ENCODE measurements around the gene TRIM29.

Gene TRIM29

DNA sequence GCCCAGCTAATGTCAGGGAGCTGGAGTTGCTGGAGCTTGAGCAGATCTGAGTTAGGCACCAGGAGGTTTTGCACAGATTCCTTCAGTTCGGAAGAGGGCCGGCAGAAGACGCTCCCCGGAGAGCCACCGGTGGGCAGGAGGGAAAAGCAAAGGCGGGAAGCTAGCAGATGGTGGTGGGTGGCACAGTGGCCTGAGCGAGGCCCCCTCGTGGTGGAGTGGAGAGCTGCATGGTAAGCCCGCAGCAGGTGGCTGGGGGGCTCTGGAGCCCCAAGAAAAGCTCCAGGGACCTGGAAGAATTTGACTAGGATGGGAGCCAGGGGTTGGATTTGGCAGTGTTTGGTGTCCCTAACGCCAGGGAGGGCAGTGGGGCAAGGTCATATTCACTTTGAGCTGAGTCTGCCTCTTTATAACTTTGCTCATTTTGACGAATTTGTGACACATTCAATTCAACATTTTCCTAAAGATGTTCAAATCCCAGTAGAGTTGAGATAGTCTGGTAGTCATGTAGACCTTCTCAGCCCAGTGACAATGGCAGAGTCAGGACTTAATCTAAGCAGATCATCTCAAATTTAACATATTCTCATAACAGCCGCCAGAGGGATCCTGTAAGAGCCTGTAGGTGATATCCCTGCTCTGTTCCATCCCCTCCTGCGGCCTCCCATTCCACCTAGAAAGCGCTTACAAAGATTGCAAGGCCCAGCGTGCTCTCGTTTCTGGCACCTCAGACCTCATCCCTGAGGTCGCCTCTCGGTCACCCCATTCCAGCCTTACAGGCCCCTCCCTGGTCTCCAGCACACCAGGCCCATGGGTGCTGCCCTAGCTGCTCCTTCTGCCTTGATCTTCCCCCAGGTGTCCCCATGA is 57.9 kb downstream of the TRIM29 start:
- H3K4me1 ChIP-seq (ENCODE audit: control insufficient read depth, insufficient read depth, low read length), result peaks cover 9% of the 10 kb centered on the region
- H3K4me3 ChIP-seq (ENCODE audit: insufficient read depth, low read depth, low read length), result no peak overlapping the region
- H3K36me3 ChIP-seq (ENCODE audit: control insufficient read depth, insufficient read depth, low read length), result no peaks in the 10 kb centered on the region
- H3K27me3 ChIP-seq (ENCODE audit: control insufficient read depth, insufficient read depth, low read length, poor library complexity, severe bottlenecking), result no peaks in the 10 kb centered on the region
- no peaks in the 10 kb centered on the region for H3K9me3 ChIP-seq (ENCODE audit: control insufficient read depth, low read length)
- 64 to 65% methylated on average over 17 to 18 of the region's 18 CpGs for WGBS, 2 experiments
- H3K27ac ChIP-seq (ENCODE audit: insufficient read depth, low read depth, low read length, poor library complexity, severe bottlenecking), result no peak overlapping the region

DNA sequence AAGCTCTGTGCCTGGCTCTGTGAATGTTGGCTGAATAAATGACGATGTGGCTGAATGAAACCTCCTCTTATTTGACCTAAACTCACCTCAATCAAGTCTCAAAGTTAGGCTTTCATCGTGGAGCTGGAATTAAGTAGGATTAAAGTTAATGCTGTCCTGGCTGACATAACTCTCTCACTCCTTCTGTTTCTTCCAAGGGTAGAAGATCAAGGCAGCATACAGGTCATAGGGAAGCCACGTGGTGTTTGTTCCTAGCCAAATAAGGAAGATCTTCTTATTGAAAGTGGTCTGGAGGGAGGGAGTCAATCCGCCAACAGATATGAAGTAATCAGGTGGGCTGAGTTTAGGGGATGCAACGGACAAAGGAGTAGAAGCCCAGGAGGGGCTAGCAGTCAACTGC is 59.5 kb downstream of the TRIM29 start:
- Histone ChIP-seq H3K9me3 (ENCODE audit: control insufficient read depth, low read length) (no peaks in the 10 kb centered on the region), H3K27me3 (ENCODE audit: control insufficient read depth, insufficient read depth, low read length, poor library complexity, severe bottlenecking) (no peaks in the 10 kb centered on the region), H3K27ac (ENCODE audit: insufficient read depth, low read depth, low read length, poor library complexity, severe bottlenecking) (no peak overlapping the region), H3K4me3 (ENCODE audit: insufficient read depth, low read depth, low read length) (no peak overlapping the region), H3K4me1 (ENCODE audit: control insufficient read depth, insufficient read depth, low read length) (peaks cover 9% of the 10 kb centered on the region), H3K36me3 (ENCODE audit: control insufficient read depth, insufficient read depth, low read length) (no peaks in the 10 kb centered on the region)
- WGBS, 2 experiments, result 83 to 89% methylated on average over 5 of the region's 5 CpGs

DNA sequence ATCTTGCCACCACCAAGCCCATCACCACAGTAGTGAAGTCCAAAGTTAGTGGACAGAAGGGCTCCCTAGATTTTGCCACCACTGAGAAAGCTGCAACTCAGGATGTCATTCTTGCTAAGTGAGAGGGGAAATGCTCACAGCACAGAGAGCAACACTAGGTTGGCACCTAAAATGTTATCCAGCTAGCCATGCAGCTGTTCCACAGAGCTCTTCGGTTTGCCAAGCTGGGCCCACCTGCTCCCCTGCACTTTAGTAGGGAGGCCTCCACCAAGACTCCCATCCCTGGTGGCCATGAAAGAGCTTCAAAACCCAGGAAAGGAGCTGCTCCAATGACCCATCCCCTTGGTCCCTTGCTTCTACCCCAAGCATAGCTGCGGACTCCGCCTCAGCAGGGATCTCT is 63.8 kb downstream of the TRIM29 start:
- Histone ChIP-seq H3K36me3 (ENCODE audit: control insufficient read depth, insufficient read depth, low read length) (no peaks in the 10 kb centered on the region), H3K9me3 (ENCODE audit: control insufficient read depth, low read length) (no peaks in the 10 kb centered on the region), H3K27me3 (ENCODE audit: control insufficient read depth, insufficient read depth, low read length, poor library complexity, severe bottlenecking) (no peaks in the 10 kb centered on the region), H3K4me3 (ENCODE audit: insufficient read depth, low read depth, low read length) (no peak overlapping the region), H3K4me1 (ENCODE audit: control insufficient read depth, insufficient read depth, low read length) (peaks cover 9% of the 10 kb centered on the region), H3K27ac (ENCODE audit: insufficient read depth, low read depth, low read length, poor library complexity, severe bottlenecking) (no peak overlapping the region)
- WGBS, 2 experiments, result 91 to 96% methylated on average over 3 of the region's 3 CpGs

DNA sequence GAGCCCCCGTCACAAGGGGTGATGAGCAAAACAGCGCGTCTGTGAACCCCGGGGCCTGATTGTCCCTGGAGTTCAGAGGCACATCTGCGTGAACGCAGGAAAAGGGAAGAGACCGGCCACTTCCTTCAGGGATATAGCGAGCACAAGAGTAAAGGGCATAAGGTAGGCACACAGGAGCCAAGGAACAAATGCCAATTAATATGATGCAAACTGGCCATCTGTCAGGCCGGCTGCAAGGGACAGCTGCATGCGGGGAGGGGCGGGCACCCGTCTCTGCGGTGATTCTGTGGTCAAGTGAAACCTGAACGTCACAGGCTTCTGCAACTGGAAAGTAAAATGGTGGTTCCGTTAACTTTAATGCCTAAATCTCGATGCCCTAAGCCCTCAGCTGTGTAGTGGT is 64.7 kb downstream of the TRIM29 start:
- 93% methylated on average over 16 of the region's 16 CpGs for WGBS, 2 experiments
- no peak overlapping the region for H3K4me3 ChIP-seq (ENCODE audit: insufficient read depth, low read depth, low read length)
- no peaks in the 10 kb centered on the region for H3K27me3 ChIP-seq (ENCODE audit: control insufficient read depth, insufficient read depth, low read length, poor library complexity, severe bottlenecking)
- H3K9me3 ChIP-seq (ENCODE audit: control insufficient read depth, low read length), result no peaks in the 10 kb centered on the region
- H3K27ac ChIP-seq (ENCODE audit: insufficient read depth, low read depth, low read length, poor library complexity, severe bottlenecking), result no peak overlapping the region
- H3K4me1 ChIP-seq (ENCODE audit: control insufficient read depth, insufficient read depth, low read length), result no peaks in the 10 kb centered on the region
- H3K36me3 ChIP-seq (ENCODE audit: control insufficient read depth, insufficient read depth, low read length), result no peaks in the 10 kb centered on the region

DNA sequence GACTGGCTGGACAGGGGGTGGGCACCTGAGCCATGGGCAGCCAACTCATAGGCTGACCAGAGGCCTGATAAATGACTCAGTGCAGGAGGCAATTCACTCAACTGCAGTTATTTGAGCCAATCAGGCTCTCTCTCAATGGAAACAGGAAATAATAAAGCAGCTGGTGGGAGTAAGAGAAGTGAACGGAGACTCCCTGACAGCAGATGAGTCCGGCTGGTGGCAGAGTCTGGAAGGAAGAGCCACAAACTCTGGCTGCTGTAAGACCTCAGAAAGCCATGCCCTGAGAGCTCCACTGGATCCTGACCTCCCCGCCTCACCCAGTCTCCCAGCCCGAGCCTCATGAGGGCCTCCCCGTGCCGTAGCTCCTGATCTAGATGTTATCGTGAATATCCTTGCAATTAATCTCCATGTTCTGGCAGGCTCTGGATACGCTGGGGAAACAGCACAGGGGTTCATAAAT is 69.8 kb downstream of the TRIM29 start:
- no peak overlapping the region for H3K27ac ChIP-seq (ENCODE audit: insufficient read depth, low read depth, low read length, poor library complexity, severe bottlenecking)
- peaks cover 9% of the 10 kb centered on the region for H3K4me1 ChIP-seq (ENCODE audit: control insufficient read depth, insufficient read depth, low read length)
- no peaks in the 10 kb centered on the region for H3K9me3 ChIP-seq (ENCODE audit: control insufficient read depth, low read length)
- H3K27me3 ChIP-seq (ENCODE audit: control insufficient read depth, insufficient read depth, low read length, poor library complexity, severe bottlenecking), result no peaks in the 10 kb centered on the region
- H3K4me3 ChIP-seq (ENCODE audit: insufficient read depth, low read depth, low read length), result no peak overlapping the region
- H3K36me3 ChIP-seq (ENCODE audit: control insufficient read depth, insufficient read depth, low read length), result no peaks in the 10 kb centered on the region
- WGBS, 2 experiments, result 93 to 95% methylated on average over 8 of the region's 8 CpGs

DNA sequence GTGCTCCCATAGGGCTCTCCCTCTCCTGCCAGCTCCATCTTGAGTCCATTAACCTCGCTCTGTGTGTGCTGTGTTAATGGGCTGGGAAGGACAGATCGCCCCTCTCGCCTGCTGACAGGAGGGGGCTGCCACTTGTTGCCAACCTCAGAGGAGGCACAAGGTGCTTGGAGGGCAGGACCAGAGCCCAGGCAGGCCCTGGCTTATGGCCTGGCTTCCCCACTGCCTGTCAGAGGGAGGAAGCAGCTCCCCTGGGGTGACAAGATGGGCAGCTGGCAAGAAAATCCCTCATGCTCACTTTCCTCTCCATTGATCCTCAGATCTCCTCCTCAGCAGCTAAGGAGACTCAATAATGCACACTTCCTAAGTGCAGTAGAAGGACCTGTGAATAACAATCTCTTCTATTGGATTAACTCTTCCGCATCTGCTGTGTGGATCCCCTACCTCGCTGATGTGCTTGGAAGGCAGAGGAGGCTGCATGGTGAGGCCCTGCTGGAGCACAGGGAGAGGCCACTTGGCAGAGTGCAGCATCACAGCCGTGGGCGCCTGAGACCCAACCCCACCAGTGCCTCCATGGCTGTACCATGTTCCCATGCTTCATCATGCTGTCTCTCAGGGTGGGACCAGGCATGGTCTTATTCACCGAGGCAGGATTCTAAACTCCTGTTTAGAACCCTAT is 70.3 kb downstream of the TRIM29 start:
- no peaks in the 10 kb centered on the region for H3K36me3 ChIP-seq (ENCODE audit: control insufficient read depth, insufficient read depth, low read length)
- no peak overlapping the region for H3K27ac ChIP-seq (ENCODE audit: insufficient read depth, low read depth, low read length, poor library complexity, severe bottlenecking)
- 68 to 70% methylated on average over 8 of the region's 8 CpGs for WGBS, 2 experiments
- no peaks in the 10 kb centered on the region for H3K9me3 ChIP-seq (ENCODE audit: control insufficient read depth, low read length)
- H3K4me3 ChIP-seq (ENCODE audit: insufficient read depth, low read depth, low read length), result no peak overlapping the region
- peaks cover 14% of the 10 kb centered on the region for H3K4me1 ChIP-seq (ENCODE audit: control insufficient read depth, insufficient read depth, low read length)
- no peaks in the 10 kb centered on the region for H3K27me3 ChIP-seq (ENCODE audit: control insufficient read depth, insufficient read depth, low read length, poor library complexity, severe bottlenecking)

DNA sequence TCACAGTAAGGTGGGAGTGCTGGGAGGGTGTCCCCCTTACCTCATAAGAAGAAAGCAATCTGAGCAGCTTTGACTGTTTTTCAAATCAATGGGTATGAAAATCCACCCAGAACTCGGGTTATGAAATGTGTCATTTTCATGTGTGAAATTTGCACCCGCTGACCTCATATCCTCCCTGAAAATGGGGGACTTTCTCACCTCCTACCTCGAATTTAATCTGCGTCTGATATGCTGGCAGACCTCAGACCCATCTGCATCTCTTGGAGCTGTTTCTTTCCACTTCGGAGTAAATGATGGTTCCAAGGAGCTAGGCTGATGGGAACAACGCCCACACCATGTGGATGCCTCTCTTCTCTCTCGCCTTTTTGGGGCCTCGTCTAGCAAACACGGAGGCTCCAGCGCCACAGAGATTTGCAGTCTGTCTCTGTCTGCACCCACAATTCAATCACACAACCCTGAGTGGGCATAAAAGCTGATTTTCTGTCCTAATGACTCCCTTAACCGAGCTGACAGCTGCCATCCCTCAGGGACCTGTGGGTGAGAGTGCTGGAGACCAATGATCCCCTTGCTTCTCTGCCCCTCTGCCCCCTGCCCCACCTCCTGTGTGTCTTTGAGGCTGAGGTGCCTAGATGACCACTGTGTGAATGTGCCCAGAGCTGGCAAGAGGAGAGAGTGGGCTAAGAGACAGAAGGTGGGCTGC is 71.0 kb downstream of the TRIM29 start:
- Histone ChIP-seq H3K27ac (ENCODE audit: insufficient read depth, low read depth, low read length, poor library complexity, severe bottlenecking) (no peak overlapping the region), H3K27me3 (ENCODE audit: control insufficient read depth, insufficient read depth, low read length, poor library complexity, severe bottlenecking) (no peaks in the 10 kb centered on the region), H3K4me3 (ENCODE audit: insufficient read depth, low read depth, low read length) (no peak overlapping the region), H3K36me3 (ENCODE audit: control insufficient read depth, insufficient read depth, low read length) (no peaks in the 10 kb centered on the region), H3K4me1 (ENCODE audit: control insufficient read depth, insufficient read depth, low read length) (peaks cover 21% of the 10 kb centered on the region), H3K9me3 (ENCODE audit: control insufficient read depth, low read length) (no peaks in the 10 kb centered on the region)
- 94 to 95% methylated on average over 11 of the region's 11 CpGs for WGBS, 2 experiments

DNA sequence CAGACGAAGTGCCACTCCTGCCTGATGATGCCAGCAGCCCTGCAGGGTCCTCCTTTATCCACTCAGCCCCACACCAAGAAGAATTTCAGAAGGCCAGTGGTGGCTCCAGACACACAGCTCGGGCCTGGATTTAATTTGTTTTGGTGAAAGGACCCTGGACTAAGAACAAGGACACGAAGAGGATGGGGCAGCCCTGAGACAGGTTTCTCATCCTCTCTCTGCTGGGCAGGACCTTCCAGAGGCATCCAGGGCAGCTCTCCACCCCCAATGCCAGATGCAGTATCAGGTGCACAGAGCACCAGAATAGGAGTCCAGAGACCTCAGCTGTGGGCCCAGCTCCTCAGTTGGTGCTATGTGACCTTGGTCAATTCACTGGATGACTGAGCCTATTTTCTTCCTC is 72.0 kb downstream of the TRIM29 start:
- Histone ChIP-seq H3K36me3 (ENCODE audit: control insufficient read depth, insufficient read depth, low read length) (no peaks in the 10 kb centered on the region), H3K4me1 (ENCODE audit: control insufficient read depth, insufficient read depth, low read length) (peaks cover 30% of the 10 kb centered on the region)

DNA sequence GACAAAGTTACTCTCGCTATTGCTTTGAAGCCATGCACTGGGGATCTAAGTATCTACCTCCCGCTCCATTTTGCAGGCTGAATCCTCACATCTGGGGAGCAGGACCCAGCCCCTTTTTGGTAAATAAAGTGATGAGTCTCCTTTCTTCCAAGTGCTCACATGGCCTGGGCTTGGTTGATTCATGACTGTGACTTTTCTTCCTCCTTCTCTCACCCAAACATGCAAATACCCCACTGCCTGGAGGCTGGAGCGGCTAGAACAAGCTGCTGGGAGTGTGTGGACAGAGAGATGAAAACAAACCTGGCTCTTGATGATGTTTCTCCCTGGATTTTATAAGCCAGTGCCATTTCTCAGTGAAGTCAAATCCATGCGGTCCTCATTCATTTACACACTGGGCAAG is 72.7 kb downstream of the TRIM29 start:
- H3K36me3 ChIP-seq (ENCODE audit: control insufficient read depth, insufficient read depth, low read length), result no peaks in the 10 kb centered on the region
- no peak overlapping the region for H3K27ac ChIP-seq (ENCODE audit: insufficient read depth, low read depth, low read length, poor library complexity, severe bottlenecking)
- WGBS, 2 experiments, result 96 to 97% methylated on average over 4 of the region's 4 CpGs
- H3K27me3 ChIP-seq (ENCODE audit: control insufficient read depth, insufficient read depth, low read length, poor library complexity, severe bottlenecking), result no peaks in the 10 kb centered on the region
- no peaks in the 10 kb centered on the region for H3K9me3 ChIP-seq (ENCODE audit: control insufficient read depth, low read length)
- H3K4me3 ChIP-seq (ENCODE audit: insufficient read depth, low read depth, low read length), result no peak overlapping the region
- peaks cover 30% of the 10 kb centered on the region for H3K4me1 ChIP-seq (ENCODE audit: control insufficient read depth, insufficient read depth, low read length)

More for the DNA sequence above, 72.0 kb downstream of the TRIM29 start:
- H3K27me3 ChIP-seq (ENCODE audit: control insufficient read depth, insufficient read depth, low read length, poor library complexity, severe bottlenecking), result no peaks in the 10 kb centered on the region
- no peaks in the 10 kb centered on the region for H3K9me3 ChIP-seq (ENCODE audit: control insufficient read depth, low read length)
- WGBS, 2 experiments, result 93 to 97% methylated on average over 3 of the region's 3 CpGs
- H3K27ac ChIP-seq (ENCODE audit: insufficient read depth, low read depth, low read length, poor library complexity, severe bottlenecking), result no peak overlapping the region
- H3K4me3 ChIP-seq (ENCODE audit: insufficient read depth, low read depth, low read length), result no peak overlapping the region

DNA sequence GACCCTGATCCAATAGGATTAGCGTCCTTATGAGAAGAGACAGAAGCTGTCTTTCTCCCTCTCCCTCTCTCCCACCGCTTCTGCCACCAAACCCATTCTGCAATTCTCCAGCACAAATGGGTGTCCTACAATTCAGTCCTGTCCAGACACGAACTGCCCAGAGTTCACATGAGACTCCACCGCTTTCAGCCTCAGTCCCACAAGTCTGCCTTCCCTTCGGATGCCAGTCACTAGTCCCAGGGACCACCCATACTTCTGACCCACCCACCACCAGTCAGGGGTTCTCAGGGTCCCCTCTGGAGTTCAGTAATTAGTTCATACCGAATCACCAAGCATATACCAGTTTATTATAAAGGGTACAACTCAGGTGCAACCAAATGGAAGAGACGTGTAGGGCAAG is 73.6 kb downstream of the TRIM29 start:
- Histone ChIP-seq H3K27ac (ENCODE audit: insufficient read depth, low read depth, low read length, poor library complexity, severe bottlenecking) (no peak overlapping the region), H3K4me3 (ENCODE audit: insufficient read depth, low read depth, low read length) (no peak overlapping the region), H3K4me1 (ENCODE audit: control insufficient read depth, insufficient read depth, low read length) (peaks cover 30% of the 10 kb centered on the region), H3K36me3 (ENCODE audit: control insufficient read depth, insufficient read depth, low read length) (no peaks in the 10 kb centered on the region), H3K9me3 (ENCODE audit: control insufficient read depth, low read length) (no peaks in the 10 kb centered on the region), H3K27me3 (ENCODE audit: control insufficient read depth, insufficient read depth, low read length, poor library complexity, severe bottlenecking) (no peaks in the 10 kb centered on the region)
- 92 to 96% methylated on average over 7 of the region's 7 CpGs for WGBS, 2 experiments

Data from ectodermal cell (in vitro differentiated cells).